Fibroblast of mammary gland (primary cell): ENCODE results near the gene EXO5.

Experiments
- DNase-seq: peaks from one replicate; pipeline ENCODE4 v3.0.0-alpha.2; 2010; ENCODE audit warnings: low read depth
- H3K4me3 ChIP-seq: 2 replicates; pipeline ENCODE4 v1.5.1; 2011; ENCODE audit warnings: low read depth, mild to moderate bottlenecking, low read length, moderate library complexity; ENCODE audit not compliant: control insufficient read depth
- TF ChIP-seq, protein P1 (sequence below): conservative IDR thresholded peaks from 2 replicates; pipeline ENCODE4 v1.5.1; 2011; ENCODE audit warnings: low read depth, low read length, inconsistent platforms; ENCODE audit not compliant: control insufficient read depth, insufficient read depth

Gene EXO5, protein sequence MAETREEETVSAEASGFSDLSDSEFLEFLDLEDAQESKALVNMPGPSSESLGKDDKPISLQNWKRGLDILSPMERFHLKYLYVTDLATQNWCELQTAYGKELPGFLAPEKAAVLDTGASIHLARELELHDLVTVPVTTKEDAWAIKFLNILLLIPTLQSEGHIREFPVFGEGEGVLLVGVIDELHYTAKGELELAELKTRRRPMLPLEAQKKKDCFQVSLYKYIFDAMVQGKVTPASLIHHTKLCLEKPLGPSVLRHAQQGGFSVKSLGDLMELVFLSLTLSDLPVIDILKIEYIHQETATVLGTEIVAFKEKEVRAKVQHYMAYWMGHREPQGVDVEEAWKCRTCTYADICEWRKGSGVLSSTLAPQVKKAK

DNA sequence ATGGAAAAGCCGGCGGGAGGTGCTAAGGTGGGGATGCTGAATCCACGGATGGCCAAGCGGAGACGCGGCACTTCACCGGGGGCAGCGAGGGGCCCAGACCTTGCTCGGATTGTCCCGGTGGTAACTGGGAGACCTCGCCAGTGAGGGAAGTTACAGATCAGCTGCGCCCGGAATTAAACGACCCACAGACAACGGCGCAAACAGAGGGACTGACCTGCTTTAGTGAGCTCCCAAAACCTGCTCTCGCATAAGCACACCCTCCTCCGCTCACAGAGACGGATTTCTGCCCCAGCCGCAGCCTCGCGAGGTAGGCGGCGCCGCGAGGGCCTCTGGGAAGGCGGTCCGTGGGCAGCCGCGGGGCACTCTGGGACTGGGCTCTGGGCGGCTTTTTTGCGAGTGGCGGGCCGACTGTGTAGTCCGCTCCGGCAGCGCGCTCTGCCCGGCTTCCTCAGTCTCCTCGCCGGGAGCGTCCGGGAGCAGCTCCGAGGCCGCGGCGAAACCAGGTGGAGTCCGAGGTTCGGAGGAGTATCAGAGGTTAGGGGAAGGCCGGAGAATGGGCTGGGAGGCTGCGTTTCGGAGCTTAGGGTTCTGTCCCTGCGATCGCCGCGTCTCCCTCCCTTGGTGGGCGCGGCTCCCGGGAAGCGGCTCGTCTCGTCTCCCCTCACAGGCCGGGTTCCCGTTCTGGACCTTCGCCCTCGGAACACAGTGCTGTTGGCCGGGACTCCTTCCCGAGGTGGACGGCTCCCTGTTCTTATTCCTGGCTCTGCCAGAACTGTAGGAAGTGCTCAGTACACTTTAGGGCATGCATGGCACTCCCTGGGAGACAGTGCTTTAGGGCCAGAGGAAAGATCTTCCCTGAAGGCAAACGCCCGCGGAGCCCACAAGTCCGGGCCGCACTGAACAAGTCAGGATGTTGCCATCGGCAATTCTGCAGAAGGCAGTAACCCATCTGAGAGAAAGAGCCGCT is at the start of gene EXO5:
TSS of gene EXO5 (plus strand) at position 393 of the 967 bp plus-strand sequence. CDS start 5,778 bp downstream, outside the sequence.
- TF ChIP-seq, protein P1, sequence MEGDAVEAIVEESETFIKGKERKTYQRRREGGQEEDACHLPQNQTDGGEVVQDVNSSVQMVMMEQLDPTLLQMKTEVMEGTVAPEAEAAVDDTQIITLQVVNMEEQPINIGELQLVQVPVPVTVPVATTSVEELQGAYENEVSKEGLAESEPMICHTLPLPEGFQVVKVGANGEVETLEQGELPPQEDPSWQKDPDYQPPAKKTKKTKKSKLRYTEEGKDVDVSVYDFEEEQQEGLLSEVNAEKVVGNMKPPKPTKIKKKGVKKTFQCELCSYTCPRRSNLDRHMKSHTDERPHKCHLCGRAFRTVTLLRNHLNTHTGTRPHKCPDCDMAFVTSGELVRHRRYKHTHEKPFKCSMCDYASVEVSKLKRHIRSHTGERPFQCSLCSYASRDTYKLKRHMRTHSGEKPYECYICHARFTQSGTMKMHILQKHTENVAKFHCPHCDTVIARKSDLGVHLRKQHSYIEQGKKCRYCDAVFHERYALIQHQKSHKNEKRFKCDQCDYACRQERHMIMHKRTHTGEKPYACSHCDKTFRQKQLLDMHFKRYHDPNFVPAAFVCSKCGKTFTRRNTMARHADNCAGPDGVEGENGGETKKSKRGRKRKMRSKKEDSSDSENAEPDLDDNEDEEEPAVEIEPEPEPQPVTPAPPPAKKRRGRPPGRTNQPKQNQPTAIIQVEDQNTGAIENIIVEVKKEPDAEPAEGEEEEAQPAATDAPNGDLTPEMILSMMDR, result no peak
- H3K4me3 ChIP-seq, result peak within 1 kb of the TSS; percentile 77
- peak; percentile 68 for DNase-seq

DNA sequence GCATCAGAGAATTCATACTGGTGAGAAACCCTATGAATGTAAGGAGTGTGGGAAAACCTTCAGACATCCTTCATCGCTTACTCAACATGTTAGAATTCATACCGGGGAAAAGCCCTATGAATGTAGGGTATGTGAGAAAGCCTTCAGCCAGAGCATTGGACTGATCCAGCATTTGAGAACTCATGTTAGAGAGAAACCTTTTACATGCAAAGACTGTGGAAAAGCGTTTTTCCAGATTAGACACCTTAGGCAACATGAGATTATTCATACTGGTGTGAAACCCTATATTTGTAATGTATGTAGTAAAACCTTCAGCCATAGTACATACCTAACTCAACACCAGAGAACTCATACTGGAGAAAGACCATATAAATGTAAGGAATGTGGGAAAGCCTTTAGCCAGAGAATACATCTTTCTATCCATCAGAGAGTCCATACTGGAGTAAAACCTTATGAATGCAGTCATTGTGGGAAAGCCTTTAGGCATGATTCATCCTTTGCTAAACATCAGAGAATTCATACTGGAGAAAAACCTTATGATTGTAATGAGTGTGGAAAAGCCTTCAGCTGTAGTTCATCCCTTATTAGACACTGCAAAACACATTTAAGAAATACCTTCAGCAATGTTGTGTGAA is 45.5 kb upstream of the EXO5 start:
- TF ChIP-seq, protein P1, result no peak
- no peak overlapping the region for H3K4me3 ChIP-seq
- peak; percentile 23 for DNase-seq

DNA sequence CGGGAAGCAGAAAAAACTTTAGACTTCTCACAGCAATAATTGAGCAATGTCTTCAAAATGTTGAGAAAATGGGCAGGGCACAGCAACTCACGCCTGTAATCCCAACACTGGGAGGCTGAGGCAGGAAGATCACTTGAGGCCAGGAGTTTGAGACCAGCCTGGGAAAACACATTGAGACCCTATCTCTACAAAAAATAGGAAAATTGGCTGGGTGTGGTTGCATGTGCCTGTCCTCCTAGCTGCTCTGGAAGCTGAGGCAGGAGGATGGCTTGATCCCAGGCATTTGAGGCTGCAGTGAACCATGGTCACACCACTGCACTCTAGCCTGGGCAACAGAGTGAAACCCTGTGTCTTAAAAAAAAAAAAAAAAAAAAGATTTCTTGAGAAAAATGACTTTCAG is 39.2 kb upstream of the EXO5 start:
- no peak for DNase-seq
- no peak overlapping the region for H3K4me3 ChIP-seq

DNA sequence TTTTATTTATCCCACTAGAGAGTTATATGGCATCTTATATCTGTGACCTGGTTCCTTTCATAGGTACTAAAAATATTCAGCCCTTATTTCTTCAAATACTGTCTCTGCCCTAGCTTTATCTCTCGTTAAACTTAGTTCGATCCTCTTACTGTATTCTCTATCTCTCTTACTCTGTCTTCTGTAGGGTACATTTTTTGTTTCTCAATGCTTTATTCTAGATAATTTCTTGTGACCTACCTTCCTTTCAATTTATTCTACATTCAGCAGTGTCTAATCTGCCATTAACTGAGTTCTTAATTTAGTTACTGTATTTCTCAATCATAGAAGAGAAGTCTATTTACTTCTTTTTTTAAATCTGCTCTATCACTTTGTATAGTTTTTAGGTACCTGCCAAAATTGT is 33.3 kb upstream of the EXO5 start:
- DNase-seq, result no peak
- TF ChIP-seq, protein P1, result no peak
- H3K4me3 ChIP-seq, result no peak overlapping the region

More for the DNA sequence above, 39.2 kb upstream of the EXO5 start:
- TF ChIP-seq, protein P1, result no peak

DNA sequence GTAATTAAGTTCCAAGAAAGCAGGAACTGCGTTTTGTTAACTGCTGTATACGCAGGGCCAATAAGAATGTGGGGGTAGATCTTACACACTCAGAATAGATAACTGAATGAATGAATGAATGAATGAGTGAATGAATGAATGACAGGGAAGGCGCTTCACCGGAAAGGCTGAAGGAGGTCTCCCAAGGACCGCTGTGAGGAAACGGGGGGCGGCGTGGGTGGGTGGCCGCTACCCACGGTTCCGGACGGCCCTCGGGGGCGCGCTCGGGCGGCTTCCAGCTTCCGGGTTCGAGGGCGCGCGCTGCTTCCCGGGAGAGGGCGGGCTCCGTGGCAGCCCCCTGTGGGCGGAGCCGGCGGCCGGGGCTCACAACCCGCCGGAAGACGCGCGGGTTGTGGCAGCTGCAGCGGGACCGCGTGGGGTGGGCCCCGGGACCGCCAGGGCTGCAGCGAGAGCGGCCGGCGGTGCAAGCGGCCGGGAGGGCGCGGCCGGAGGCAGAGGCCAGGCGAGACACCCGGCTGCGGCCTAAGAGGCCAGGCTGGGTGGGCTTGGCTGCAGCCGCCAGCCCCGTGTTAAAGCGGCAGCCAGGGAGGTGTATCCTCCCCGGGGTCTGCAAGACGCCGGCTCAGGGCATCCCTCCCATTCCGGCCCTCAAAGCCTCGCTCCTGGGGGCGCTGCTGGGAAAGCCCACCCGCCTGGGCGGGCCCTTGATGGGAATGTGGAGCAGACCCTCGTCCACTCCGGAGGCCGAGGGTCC is 31.5 kb upstream of the EXO5 start, which contains the start of gene ZFP69:
TSS of gene ZFP69 (plus strand) at position 367 of the 754 bp plus-strand sequence. CDS start 2,072 bp downstream, outside the sequence.
- H3K4me3 ChIP-seq, result peak within 1 kb of the TSS; percentile 75
- DNase-seq, result peak; percentile 52
- TF ChIP-seq, protein P1, result no peak
